IPS-18c (cell line): ENCODE measurements around the gene SH3BP5.

Experiments
- H3K4me3 ChIP-seq: 2 replicates; pipeline ENCODE4 v1.7.0; 2013; ENCODE audit warnings: low read depth, mild to moderate bottlenecking, low read length, moderate library complexity; ENCODE audit not compliant: insufficient read depth
- H3K9me3 ChIP-seq: one replicate; pipeline ENCODE4 v1.6.1; 2013; ENCODE audit warnings: mild to moderate bottlenecking, low read length, moderate library complexity; ENCODE audit not compliant: control insufficient read depth, insufficient read depth

Gene SH3BP5

DNA sequence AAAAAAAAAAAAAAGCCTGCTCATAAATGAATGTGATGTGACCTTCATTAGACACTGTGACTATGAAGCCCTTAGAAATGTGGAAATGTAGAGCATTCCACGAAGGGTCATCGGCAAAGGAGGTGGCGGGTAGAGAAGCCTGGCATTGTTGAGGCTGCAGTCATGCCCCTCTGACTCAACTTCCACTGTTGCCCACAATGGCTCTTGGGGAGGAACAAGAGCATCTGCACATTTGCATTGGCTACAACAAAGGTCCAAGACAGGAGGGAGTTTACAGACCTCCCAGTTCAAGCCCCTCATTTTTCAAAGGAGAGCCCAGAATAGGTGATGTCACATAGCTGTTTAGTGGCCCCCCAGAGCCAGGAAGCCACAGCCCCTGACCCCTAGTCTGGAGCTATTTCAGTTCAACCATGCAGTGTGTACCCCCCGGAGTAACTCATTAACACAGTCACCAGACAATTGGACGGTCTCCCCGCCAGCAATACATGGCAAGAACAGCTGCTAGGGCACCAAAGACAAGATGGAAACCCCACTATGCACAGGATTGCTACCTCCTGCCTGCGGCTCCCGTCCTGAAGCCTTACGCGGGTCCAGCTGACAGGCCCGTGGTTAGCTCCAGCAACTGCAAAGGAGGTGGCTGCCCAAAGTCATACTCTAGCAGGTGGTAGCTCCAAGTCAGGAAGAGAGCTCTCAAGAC, 56.2 kb downstream of the SH3BP5 start:
- no peak overlapping the region for H3K4me3 ChIP-seq
- H3K9me3 ChIP-seq, result no peaks in the 10 kb centered on the region

DNA sequence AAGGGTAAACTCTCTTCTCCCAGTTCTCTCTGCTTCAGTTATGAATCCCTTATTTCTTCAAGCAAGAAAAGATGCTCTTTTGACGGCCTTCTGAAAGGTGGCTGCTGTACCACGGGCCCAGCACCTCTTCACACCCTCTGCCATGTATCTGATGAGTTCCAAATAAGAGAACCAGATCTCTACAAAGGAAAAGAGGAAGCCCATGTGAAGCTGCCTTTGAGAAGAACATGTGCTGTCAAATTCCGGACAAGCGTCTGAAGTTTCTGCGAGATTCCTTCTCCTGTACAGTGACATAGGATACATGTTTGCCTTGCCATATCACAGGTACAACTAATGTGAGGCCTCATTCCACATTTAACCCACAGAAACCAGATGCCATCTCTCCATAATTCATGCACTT, 59.2 kb downstream of the SH3BP5 start:
- no peak overlapping the region for H3K4me3 ChIP-seq
- H3K9me3 ChIP-seq, result no peaks in the 10 kb centered on the region

DNA sequence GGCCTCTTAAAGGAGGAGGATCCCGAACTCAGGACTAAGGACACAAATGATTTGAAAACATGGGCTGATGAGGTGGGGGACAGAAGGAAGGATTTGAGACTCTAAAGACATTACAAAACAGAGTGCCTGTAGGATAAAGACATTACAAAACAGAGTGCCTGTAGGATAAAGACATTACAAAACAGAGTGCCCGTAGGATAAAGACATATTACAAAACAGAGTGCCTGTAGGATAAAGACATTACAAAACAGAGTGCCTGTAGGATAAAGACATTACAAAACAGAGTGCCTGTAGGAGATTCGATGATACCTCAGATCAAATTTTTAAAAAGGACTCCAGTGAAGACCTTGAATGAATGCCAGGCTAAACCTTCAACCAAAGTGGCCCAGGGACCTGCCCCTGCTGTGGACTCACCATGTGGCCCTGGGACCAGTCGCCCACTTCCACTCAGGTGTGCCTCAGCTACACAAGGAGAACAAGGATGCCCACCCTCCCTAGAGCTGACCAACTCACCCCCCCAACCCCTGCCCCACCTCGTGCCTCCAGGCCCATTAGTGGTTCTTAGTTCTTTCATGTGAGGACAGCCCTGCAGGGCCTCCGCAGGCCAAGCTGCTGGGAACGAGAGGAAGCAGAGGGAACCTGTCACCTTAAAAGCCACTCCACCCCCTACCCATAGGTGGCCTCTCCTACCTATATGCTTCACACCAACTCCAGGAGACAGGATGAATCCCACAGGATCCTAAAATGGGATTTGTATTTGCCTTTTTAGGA, 59.8 kb downstream of the SH3BP5 start:
- Histone ChIP-seq H3K9me3 (no peaks in the 10 kb centered on the region), H3K4me3 (no peak overlapping the region)

DNA sequence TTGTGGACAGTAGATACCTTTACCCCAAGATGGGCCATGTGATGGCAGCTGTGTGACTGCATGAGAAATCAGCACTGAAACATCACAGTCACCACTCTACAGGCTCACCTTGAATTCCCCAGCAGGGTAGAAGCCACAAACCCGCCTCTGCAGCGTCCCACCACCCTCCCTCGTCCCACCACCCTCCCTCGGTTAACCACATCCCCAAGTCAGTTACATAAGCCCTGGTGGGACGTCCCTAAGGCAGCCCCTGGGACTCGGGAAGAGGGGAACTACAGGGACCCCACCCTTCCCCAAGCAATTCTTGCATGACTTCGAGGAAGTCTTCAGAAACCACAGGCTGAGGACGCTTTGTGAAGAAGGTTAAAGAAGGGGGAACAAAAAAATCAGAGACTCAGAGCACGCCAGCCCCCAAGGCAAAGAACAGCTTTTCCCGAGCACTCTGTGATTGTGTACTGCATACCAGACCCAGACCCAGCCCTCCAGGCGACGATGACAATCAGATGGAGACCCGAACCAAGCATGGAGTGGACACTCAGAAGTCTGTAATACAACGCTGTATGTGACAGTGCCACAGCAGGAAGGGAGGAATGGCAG, 60.5 kb downstream of the SH3BP5 start:
- Histone ChIP-seq H3K9me3 (no peaks in the 10 kb centered on the region), H3K4me3 (no peak overlapping the region)

DNA sequence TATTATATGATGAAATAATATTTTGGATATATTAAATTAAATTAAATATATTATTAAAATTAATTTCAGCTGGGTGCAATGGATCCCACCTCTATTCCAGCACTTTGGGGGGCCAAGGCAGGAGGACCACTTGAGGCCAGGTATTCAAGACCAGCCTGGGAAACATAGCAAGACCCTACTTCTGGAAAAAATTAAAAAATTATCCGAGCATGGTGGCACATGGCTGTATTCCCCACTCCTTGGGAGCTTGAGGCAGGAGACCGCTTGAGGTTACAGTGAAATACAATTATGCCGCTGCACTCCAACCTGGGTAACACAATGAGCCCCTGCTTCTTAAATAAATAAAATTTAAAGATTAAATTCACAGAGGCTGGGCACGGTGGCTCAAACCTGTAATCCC, 61.4 kb downstream of the SH3BP5 start:
- no peak overlapping the region for H3K4me3 ChIP-seq
- no peaks in the 10 kb centered on the region for H3K9me3 ChIP-seq

DNA sequence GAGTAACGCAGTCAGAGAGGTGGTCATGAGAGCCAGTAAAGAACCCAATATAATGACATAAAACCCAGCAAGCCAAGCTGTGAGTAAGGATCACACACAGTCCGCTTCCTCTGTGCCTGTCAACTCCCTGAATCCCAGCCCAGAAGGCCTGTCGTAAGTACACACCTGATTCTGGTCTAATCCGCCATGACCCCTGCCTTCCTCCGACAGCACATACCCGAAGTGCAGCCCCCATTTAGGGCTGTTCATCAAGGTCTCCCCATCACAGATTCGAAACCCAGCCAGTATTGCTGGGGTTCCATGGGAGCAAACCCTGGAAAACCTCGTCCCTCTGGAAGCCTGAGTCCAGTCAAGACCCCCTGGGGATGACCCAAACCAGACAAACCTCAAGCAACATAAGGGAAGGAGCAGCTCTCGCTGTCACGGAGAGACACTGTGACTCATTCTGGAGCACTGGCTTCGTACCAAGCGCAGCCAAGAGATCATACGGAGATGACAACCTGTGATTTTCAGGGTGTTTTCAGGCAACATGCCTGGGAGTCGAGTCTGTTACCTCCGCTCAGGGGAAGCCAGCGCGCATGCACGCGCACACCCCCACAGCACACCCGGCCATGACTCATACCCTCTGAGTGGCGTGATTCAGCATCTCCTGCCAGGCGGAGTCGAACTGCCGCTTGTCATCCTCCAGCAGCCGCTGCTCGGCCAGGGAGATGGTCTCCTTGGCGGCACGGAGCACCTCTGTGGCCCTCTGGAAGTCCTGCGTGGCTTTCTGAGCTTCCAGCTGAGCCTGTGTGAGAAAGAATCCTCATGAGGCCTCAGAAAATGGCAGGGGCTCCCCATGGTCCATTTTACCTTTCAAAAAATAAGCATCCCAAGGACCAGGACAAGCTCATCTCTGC, 63.0 kb downstream of the SH3BP5 start:
- H3K4me3 ChIP-seq, result no peak overlapping the region

DNA sequence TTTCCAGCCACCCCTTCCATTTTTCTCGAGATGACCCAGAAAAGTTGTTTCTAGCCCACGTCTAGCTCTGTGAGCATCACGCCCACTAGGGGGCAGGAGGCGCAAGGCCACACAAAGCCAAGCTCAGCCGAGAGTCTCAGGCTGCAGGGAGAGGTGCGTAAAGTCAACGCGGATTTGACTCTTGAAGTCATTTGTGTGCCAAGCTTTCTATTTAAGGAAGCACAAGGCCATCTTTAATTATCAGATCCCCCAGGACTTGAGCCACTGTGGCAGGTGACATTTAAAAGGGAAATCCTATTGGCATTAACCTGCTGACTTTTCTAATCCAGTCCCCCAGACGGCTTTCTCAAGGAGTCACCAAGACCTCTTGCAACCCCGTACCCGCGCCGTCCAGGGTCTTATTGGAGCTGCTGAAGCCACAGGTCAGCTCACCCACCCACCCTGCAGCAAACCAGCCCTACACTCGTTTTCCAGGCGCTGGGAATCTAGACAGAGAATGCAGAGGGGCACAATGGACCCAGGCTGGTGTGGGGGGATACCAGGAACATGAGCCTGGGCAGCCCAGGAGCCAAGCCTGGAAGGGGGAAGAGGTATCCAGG, 64.3 kb downstream of the SH3BP5 start:
- no peak overlapping the region for H3K4me3 ChIP-seq

More for the DNA sequence above, 63.0 kb downstream of the SH3BP5 start:
- peaks cover 2% of the 10 kb centered on the region for H3K9me3 ChIP-seq

DNA sequence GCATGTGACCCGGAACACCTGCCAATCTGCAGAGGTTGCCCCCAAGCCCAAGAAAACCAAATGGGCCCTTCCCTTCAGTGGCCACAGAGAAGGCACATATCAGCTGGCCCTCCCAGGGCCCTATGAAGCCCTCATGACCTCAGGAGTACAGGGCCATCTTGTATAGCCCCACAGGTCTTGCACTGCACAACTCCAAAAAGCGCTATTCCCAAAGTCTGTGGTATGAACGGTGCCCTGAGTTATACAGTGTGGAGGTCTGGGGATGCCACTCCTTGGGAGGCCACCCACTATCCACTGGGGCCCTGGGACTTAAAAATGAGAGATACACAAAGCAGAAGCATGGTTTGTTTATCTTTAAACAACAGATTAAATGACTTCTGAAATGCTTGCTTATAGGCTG, 64.9 kb downstream of the SH3BP5 start:
- Histone ChIP-seq H3K9me3 (peaks cover 2% of the 10 kb centered on the region), H3K4me3 (no peak overlapping the region)

More for the DNA sequence above, 64.3 kb downstream of the SH3BP5 start:
- peaks cover 2% of the 10 kb centered on the region for H3K9me3 ChIP-seq

DNA sequence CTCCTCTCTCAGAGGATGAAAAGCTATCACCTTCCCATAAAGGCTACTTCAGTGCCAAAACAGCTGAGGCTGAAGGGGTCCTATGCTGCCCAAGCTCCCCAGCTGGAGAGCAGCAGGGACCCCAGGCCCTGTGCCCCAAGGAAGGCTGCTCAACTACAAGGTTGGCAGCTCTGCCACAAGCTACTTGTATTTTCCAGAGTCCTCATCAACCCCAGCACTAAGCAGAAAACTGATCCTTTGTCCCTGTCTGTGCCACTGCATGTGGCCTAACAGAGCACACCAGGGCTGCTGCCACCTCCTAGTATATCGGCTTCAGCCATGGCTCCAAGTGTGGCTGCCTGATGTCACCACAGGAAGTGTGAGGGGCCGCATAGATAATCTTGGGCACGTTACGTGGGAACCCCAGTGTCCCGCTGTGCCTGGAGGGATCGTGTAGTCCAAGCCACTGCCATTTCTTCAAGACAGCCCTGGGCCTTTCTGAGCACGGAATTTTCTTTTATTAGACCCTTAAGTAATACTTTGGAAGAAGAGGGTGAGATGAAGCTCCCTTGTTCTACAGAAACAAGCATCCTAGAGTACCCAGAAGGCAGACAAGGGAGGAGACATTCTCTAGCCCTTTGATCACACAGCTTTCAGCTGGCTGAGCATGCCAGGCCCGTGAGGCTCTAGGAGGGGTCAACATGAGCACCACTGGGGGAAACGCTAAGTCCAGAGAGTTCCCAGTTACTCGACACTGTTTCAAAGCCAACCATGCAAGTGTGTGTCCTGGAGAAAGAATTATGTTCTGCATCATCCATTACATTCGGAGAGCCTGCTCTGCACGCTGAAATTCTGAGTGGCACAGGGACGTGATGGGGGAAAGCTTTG, 65.6 kb downstream of the SH3BP5 start:
- Histone ChIP-seq H3K9me3 (peaks cover 2% of the 10 kb centered on the region), H3K4me3 (no peak overlapping the region)

DNA sequence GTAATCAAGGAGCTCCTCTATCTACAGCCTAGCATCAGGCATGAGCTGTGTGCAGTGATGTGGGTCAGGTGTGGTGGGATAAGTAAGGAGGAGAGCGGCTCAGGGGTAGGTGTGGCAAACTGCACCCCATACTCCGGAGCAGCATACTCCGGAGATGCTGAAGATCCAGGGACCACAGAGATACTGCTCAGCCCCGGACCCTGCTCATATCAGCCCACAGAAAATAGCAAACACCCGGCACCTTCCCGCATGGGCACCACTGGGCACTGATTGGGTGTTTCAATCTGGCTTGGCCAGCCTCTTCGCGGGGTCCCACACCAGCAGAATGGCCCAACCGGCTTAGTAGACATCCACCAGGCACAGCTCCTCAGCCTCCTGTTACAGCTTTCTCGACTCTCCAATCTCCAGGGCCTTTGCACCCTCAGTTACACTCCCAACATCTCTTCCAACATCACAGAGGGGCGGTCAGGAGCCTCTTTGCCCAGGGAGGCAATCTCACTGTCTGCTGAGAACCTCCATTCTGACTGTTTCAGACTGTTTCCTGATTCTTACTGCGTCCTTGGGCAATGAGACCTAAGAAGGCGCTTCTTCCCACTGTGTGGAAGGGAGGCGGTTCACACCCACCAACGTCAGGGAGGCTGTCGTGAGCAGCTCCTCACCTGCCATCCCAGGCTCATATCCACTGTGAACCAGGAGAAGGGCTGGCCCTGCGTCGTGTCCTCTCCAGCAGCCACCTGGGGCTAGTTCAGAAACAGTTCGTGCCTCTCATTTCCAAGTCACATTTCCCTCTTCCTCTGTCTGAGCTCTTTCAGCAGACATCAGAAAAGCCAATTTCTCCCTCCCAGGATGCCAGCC, 66.5 kb downstream of the SH3BP5 start:
- H3K9me3 ChIP-seq, result peaks cover 2% of the 10 kb centered on the region
- H3K4me3 ChIP-seq, result no peak overlapping the region; the same call in 1 of the 2 replicates

DNA sequence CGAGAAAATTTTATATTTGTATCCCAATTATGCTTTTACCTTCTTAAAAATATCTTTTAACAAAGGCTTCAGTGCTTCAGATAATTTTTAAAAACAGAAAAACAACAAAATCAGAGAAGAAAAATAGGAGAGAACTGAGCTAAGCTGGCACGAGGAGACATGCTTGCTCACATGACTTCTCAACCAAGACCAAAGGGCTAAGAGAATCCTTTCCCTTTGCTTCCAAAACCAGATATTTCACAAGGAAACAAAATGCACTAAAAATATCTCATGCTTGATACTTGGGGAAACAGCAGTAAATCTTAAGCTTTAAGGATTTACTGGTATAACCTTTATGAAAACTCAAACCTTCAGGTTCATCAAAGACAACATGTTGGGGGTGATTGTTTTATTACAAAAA, 67.9 kb downstream of the SH3BP5 start:
- H3K4me3 ChIP-seq, result no peak overlapping the region
- peaks cover 2% of the 10 kb centered on the region for H3K9me3 ChIP-seq

DNA sequence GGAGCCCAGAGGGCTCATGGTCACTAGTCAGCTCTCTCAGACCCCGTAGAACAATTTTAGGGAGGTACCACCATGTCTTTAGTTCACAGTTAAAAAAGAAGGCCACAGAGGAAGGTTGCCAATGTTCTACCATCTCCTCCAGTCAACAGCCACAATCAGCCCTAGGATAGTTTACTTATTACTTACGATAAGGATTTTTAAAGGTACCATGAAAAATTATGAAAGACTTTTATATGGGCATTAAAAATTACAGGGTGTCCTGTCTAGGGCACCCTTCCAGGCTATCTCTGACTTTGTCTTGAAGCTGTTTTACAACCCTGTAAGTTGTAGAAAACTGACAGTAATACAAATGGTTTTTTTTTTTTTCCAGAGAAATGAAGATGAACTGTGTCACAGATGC, 68.5 kb downstream of the SH3BP5 start:
- Histone ChIP-seq H3K4me3 (no peak overlapping the region), H3K9me3 (peaks cover 2% of the 10 kb centered on the region)

DNA sequence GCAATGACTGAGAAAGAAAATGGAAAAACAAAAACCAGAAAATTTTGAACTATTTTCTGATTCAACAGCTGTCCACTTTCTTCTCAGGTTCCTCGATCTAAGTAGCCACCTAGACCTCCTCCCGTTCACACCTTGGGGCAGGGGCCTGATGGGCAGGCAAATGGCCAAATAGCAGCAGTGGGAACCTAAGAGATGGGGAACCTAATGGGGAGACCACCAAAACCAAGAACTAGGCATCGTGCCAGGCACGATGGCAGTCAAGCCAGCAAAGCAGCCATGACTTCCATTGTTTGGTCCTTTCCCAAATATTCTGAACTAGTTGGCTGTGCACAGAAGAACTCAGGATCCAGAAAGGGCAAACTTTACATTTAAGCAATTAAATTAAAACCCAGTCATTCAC, 69.3 kb downstream of the SH3BP5 start:
- Histone ChIP-seq H3K4me3 (no peak overlapping the region), H3K9me3 (peaks cover 2% of the 10 kb centered on the region)

DNA sequence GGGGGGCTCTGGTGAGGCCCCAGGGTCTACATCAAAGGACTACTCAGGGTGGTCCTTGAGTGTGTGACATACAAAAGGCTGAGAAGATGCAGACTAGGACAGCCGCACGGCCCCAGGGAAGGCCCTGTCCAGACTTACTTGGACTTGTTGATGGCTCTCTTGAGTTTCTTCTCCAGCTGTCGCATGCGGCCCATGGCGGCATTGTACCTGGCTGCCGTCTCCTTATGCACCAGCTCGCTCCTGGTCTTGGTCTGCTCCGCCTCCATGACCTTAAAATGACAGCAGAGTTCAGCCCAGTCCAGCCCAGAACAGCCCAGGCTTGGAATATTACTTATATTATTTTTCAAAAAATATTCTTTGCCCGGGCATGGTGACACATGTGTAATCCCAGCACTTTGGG, 70.4 kb downstream of the SH3BP5 start:
- peaks cover 2% of the 10 kb centered on the region for H3K9me3 ChIP-seq

DNA sequence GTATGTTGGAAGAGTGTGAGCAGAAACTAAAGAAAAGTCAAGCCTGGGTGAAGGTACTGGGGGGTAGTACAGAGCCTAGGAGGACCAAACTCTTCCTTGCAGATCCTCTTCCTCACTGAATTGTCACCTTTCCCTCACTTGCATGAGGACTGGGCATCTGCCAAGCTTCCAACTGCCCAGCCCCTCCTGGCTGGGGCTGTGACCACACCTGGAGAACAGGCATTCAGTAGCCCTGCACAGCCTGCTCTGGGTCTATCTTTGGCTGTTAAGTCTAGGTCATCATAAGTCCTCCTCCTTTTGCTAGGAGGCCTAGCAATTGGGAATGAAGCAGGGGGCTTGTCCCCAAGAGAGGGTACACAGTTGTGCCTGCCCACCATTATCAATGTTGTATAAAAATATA, 71.1 kb downstream of the SH3BP5 start:
- H3K9me3 ChIP-seq, result peaks cover 2% of the 10 kb centered on the region
- H3K4me3 ChIP-seq, result no peak overlapping the region

More for the DNA sequence above, 70.4 kb downstream of the SH3BP5 start:
- H3K4me3 ChIP-seq, result no peak overlapping the region
